ENCODE results near the gene ERGIC3.

- no peak for TF ChIP-seq GATA2 (IDR thresholded peaks at IDR 0.05; ENCODE audit: low read depth, low read length)
- no peak for TF ChIP-seq GATA3 (IDR thresholded peaks at IDR 0.05; ENCODE audit: low read depth, low read length)
Observed at GRCh38 chr20:35603695-35604448, 62.0 kb downstream of the ERGIC3 start.

Measured in SH-SY5Y (cell line).